ENCODE results near the gene ZNF74.

GRCh38 chr22:20406686-20407408, 12.9 kb downstream of the ZNF74 start:
- no peak for TF ChIP-seq EZH2 (IDR thresholded peaks at IDR 0.05; ENCODE audit: borderline replicate concordance, insufficient read depth, low read length, poor library complexity, severe bottlenecking)
- TF ChIP-seq, protein P1, sequence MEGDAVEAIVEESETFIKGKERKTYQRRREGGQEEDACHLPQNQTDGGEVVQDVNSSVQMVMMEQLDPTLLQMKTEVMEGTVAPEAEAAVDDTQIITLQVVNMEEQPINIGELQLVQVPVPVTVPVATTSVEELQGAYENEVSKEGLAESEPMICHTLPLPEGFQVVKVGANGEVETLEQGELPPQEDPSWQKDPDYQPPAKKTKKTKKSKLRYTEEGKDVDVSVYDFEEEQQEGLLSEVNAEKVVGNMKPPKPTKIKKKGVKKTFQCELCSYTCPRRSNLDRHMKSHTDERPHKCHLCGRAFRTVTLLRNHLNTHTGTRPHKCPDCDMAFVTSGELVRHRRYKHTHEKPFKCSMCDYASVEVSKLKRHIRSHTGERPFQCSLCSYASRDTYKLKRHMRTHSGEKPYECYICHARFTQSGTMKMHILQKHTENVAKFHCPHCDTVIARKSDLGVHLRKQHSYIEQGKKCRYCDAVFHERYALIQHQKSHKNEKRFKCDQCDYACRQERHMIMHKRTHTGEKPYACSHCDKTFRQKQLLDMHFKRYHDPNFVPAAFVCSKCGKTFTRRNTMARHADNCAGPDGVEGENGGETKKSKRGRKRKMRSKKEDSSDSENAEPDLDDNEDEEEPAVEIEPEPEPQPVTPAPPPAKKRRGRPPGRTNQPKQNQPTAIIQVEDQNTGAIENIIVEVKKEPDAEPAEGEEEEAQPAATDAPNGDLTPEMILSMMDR (IDR thresholded peaks at IDR 0.05; ENCODE audit: poor library complexity, severe bottlenecking): no peak

All from neural cell (in vitro differentiated cells).